ENCODE data around the gene B4GALT6.

- TF ChIP-seq RAD21 (IDR thresholded peaks at IDR 0.05 in 1 of 2, conservative IDR thresholded peaks at IDR 0.05 in 1 of 2; ENCODE audit: low read depth in 2 of 2, low read length in 2 of 2), result no peak
- no peak for TF ChIP-seq CTCF (IDR thresholded peaks at IDR 0.05; ENCODE audit: control extremely low read depth in 1 of 3, insufficient read depth in 1 of 3, low read depth in 1 of 3, low read length in 3 of 3)
- TF ChIP-seq POLR2A (IDR thresholded peaks at IDR 0.05; ENCODE audit: control extremely low read depth in 1 of 2, low read depth in 2 of 2, low read length in 2 of 2), result no peak
- TF ChIP-seq POU5F1 (IDR thresholded peaks at IDR 0.05; ENCODE audit: low read depth, low read length), result no peak
- TF ChIP-seq TEAD4 (IDR thresholded peaks at IDR 0.05; ENCODE audit: low read depth, low read length), result no peak
- TF ChIP-seq SP1 (IDR thresholded peaks at IDR 0.05; ENCODE audit: low read depth, low read length), result no peak
Measured at GRCh38 chr18:31719363-31720006, 35.1 kb upstream of the B4GALT6 start.

All from H1 (cell line).